C4-2B (cell line): Measurements from ENCODE around the gene KRTAP12-2.

Experiments
- ZFX ChIP-seq: fragments of 450-650 bp; IDR thresholded peaks from 2 replicates; pipeline ENCODE4 v1.6.1; 2017
- TF ChIP-seq, protein P1 (sequence below): fragments of 450-650 bp; conservative IDR thresholded peaks from 2 replicates; pipeline ENCODE4 v1.5.1; 2017; ENCODE audit warnings: mild to moderate bottlenecking

- TF ChIP-seq, protein P1, sequence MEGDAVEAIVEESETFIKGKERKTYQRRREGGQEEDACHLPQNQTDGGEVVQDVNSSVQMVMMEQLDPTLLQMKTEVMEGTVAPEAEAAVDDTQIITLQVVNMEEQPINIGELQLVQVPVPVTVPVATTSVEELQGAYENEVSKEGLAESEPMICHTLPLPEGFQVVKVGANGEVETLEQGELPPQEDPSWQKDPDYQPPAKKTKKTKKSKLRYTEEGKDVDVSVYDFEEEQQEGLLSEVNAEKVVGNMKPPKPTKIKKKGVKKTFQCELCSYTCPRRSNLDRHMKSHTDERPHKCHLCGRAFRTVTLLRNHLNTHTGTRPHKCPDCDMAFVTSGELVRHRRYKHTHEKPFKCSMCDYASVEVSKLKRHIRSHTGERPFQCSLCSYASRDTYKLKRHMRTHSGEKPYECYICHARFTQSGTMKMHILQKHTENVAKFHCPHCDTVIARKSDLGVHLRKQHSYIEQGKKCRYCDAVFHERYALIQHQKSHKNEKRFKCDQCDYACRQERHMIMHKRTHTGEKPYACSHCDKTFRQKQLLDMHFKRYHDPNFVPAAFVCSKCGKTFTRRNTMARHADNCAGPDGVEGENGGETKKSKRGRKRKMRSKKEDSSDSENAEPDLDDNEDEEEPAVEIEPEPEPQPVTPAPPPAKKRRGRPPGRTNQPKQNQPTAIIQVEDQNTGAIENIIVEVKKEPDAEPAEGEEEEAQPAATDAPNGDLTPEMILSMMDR, result no peak
- no peak for TF ChIP-seq ZFX
Observed at GRCh38 chr21:44686000-44686781, 19.5 kb upstream of the KRTAP12-2 start.
